CD4-positive, alpha-beta memory T cell (primary cell): ENCODE results near the gene NLRP5. TPM values are rescaled to one million over a fixed set of nuclear protein-coding genes. Genes with fewer than 3 reads are reported as not detected.
"Not testable (repeated sequence)": the region's sequence is repeated elsewhere in the genome, so short reads cannot be mapped to it uniquely, and the experiment has no call there.

Source experiments
- CTCF ChIA-PET: fragments of 350-600 bp; sonication (Branson Sonifier 250); formaldehyde crosslinking; loops from one replicate; lab custom pipeline; 2021; ENCODE audit warnings: inconsistent platforms; ENCODE audit not compliant: partially characterized antibody; lab: Charles Lee
- POLR2A ChIA-PET: fragments of 350-600 bp; sonication (Branson Sonifier 250); formaldehyde crosslinking; loops from one replicate; lab custom pipeline; 2021; ENCODE audit not compliant: partially characterized antibody; lab: Charles Lee
- DNase-seq, 5 donors: peaks; one replicate each; pipeline versions ENCODE4 v3.0.0 to v3.0.0-alpha.2; 2020 to 2022; ENCODE audit warnings: mixed read lengths in 1 of 5
- H3K27ac ChIP-seq: one replicate; pipeline ENCODE4 v1.7.0; 2013; ENCODE audit warnings: low read depth, low read length
- H3K27me3 ChIP-seq: 2 replicates; pipeline ENCODE4 v1.7.0; 2013; ENCODE audit warnings: mild to moderate bottlenecking, low read length, moderate library complexity; ENCODE audit not compliant: insufficient read depth
- H3K36me3 ChIP-seq: 2 replicates; pipeline ENCODE4 v1.7.0; 2013; ENCODE audit warnings: mild to moderate bottlenecking, low read length, moderate library complexity; ENCODE audit not compliant: insufficient read depth
- H3K4me1 ChIP-seq: 2 replicates; pipeline ENCODE4 v1.7.0; 2013; ENCODE audit warnings: mild to moderate bottlenecking, low read length, moderate library complexity; ENCODE audit not compliant: insufficient read depth
- H3K4me3 ChIP-seq, 2 donors: one replicate each; pipeline ENCODE4 v1.7.0; 2013; ENCODE audit warnings: low read length in 2 of 2, mild to moderate bottlenecking in 1 of 2
- H3K9me3 ChIP-seq, 2 donors: one replicate each; pipeline ENCODE4 v1.7.0; 2013; ENCODE audit warnings: low read length in 2 of 2, control low read depth in 1 of 2; ENCODE audit not compliant: control insufficient read depth in 1 of 2
- H3K27ac Mint-ChIP-seq, 7 donors: one replicate each; pipeline ENCODE4 v1.8.0; 2020 to 2021; ENCODE audit warnings: mixed read lengths in 7 of 7, mild to moderate bottlenecking in 6 of 7, inconsistent platforms in 3 of 7, moderate library complexity in 3 of 7
- H3K27me3 Mint-ChIP-seq, 2 donors: one replicate each; pipeline ENCODE4 v1.8.0; 2020 to 2021; ENCODE audit warnings: mixed read lengths in 2 of 2
- H3K36me3 Mint-ChIP-seq, 2 donors: one replicate each; pipeline ENCODE4 v1.8.0; 2020 to 2021; ENCODE audit warnings: mixed read lengths in 2 of 2, inconsistent platforms in 1 of 2, mild to moderate bottlenecking in 1 of 2
- H3K4me1 Mint-ChIP-seq, 4 donors: one replicate each; pipeline ENCODE4 v1.8.0; 2020 to 2021; ENCODE audit warnings: mixed read lengths in 4 of 4, mild to moderate bottlenecking in 1 of 4
- H3K4me3 Mint-ChIP-seq, 8 donors: one replicate each; pipeline ENCODE4 v1.8.0; 2020 to 2021; ENCODE audit warnings: mixed read lengths in 8 of 8, mild to moderate bottlenecking in 7 of 8, moderate library complexity in 6 of 8, inconsistent platforms in 3 of 8
- H3K9me3 Mint-ChIP-seq, 8 donors: one replicate each; pipeline ENCODE4 v1.8.0; 2020 to 2021; ENCODE audit warnings: mixed read lengths in 8 of 8, mild to moderate bottlenecking in 5 of 8, inconsistent platforms in 3 of 8, moderate library complexity in 1 of 8
- intact Hi-C: fragments of 100-400 bp; cut with micrococcal nuclease; formaldehyde crosslinking; loops from one replicate; pipeline ENCODE4 v1.15.1; 2023
- polyA plus RNA-seq, 2 donors: library from polyadenylated mRNA; unstranded; fragments of 300-500 nt; fragmentation: Illumina TruSeq; gene quantifications; one replicate each; pipeline ENCODE4 v1.2.3, GENCODE V29; 2021
- total RNA-seq, 2 experiments: library from RNA; stranded (reverse); gene quantifications; one replicate each; pipeline ENCODE4 v1.2.3, GENCODE V29; 2021

The NLRP5 gene
- total RNA-seq (not detected), polyA plus RNA-seq (not detected)

GRCh38 chr19:55986487-55986886 lies at the start of gene NLRP5:
Gene NLRP5, plus strand, starts transcription at chr19:55986775.
- no peaks in the 10 kb centered on the region for H3K36me3 ChIP-seq
- intact Hi-C loops: no loop called here
- H3K4me1 Mint-ChIP-seq: no peaks in the 10 kb centered on the region
- ChIA-PET CTCF (no interaction called here), POLR2A (no interaction called here)
- H3K4me3 ChIP-seq: no peak within 1 kb of the TSS
- peaks cover 0 to 16% (median 7%) of the 10 kb centered on the region in 8 donors for H3K9me3 Mint-ChIP-seq
- H3K27ac Mint-ChIP-seq: no peak within 1 kb of the TSS
- H3K27me3 ChIP-seq: no peaks in the 10 kb centered on the region
- no peak within 1 kb of the TSS for H3K4me3 Mint-ChIP-seq
- DNase-seq: no peak
- H3K36me3 Mint-ChIP-seq: no peaks in the 10 kb centered on the region
- no peak within 1 kb of the TSS for H3K27ac ChIP-seq
- no peaks in the 10 kb centered on the region for H3K9me3 ChIP-seq
- no peaks in the 10 kb centered on the region for H3K27me3 Mint-ChIP-seq
- H3K4me1 ChIP-seq: no peaks in the 10 kb centered on the region

- peaks cover 2 to 3% of the 10 kb centered on the region in 2 donors for H3K27me3 Mint-ChIP-seq
Measured at GRCh38 chr19:55939206-55939605, 47.4 kb upstream of the NLRP5 start.

DNA sequence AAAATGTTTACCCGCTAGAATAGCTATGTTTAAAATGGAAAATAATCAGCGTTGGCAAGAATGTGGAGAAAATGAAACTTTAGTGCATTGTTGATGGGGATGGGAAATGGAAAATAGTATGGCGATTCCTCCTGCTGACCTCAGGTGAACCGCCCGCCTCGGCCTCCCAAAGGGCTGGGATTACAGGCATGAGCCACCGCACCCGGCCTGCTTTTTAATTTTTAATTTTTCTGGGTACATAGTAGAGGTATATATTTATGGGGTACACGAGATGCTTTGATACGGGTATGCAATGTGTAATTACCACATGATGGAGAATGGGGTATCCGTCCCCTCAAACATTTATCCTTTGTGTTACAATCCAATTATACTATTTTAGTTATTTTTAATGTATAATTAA lies 46.3 kb upstream of the NLRP5 start:
- H3K36me3 ChIP-seq: no peaks in the 10 kb centered on the region
- H3K27me3 ChIP-seq: no peaks in the 10 kb centered on the region
- Mint-ChIP-seq H3K27me3 (peaks cover 2 to 3% of the 10 kb centered on the region in 2 donors), H3K9me3 (peaks cover 0 to 54% (median 10%) of the 10 kb centered on the region in 8 donors), H3K4me3 (no peak overlapping the region), H3K27ac (no peak overlapping the region), H3K4me1 (no peaks in the 10 kb centered on the region), H3K36me3 (no peaks in the 10 kb centered on the region)
- intact Hi-C loops: no loop called here
- DNase-seq: no peak
- ChIA-PET POLR2A (no interaction called here), CTCF (no interaction called here)
- H3K9me3 ChIP-seq: no peaks in the 10 kb centered on the region
- H3K4me3 ChIP-seq: no peak overlapping the region
- H3K4me1 ChIP-seq: no peaks in the 10 kb centered on the region
- no peak overlapping the region for H3K27ac ChIP-seq

More at GRCh38 chr19:55939206-55939605, 47.4 kb upstream of the NLRP5 start:
- Mint-ChIP-seq H3K4me1 (no peaks in the 10 kb centered on the region), H3K9me3 (peaks cover 0 to 63% (median 10%) of the 10 kb centered on the region in 8 donors), H3K4me3 (no peak overlapping the region), H3K27ac (no peak overlapping the region), H3K36me3 (no peaks in the 10 kb centered on the region)
- no peak for DNase-seq
- intact Hi-C loops: no loop called here
- no peak overlapping the region for H3K27ac ChIP-seq
- no peak overlapping the region for H3K4me3 ChIP-seq
- CTCF ChIA-PET: no interaction called here
- no peaks in the 10 kb centered on the region for H3K36me3 ChIP-seq
- H3K9me3 ChIP-seq: no peaks in the 10 kb centered on the region
- no peaks in the 10 kb centered on the region for H3K4me1 ChIP-seq
- H3K27me3 ChIP-seq: no peaks in the 10 kb centered on the region
- POLR2A ChIA-PET: no interaction called here

DNA sequence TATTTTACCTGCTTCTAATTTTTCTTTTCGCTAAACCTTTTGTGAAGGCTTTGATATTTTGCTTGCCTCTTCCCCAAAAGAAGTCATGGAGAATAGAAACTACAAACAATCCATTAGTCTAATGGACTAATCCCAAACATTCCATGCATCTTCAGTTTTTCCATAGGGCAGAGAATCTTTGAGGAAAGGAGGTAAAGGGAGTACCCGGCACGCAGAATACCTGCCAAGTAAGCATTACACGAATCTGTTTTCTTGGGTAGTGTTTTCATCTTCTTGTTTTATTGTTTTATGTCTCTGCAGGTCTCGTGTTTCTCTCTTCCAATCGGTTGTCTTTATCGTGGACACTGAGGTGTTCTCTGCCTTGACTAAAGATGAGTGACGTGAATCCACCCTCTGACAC lies 39.0 kb upstream of the NLRP5 start, which contains the start of gene NLRP8:
NLRP8 (plus strand) TSS at position 301 of the 400 bp plus-strand sequence.
- Histone ChIP-seq H3K27me3 (no peaks in the 10 kb centered on the region), H3K27ac (no peak within 1 kb of the TSS), H3K36me3 (no peaks in the 10 kb centered on the region), H3K4me1 (no peaks in the 10 kb centered on the region), H3K9me3 (no peaks in the 10 kb centered on the region), H3K4me3 (no peak within 1 kb of the TSS)
- H3K9me3 Mint-ChIP-seq: peaks cover 0 to 28% (median 11%) of the 10 kb centered on the region in 8 donors
- H3K27me3 Mint-ChIP-seq: peaks cover 3 to 8% of the 10 kb centered on the region in 2 donors
- no peaks in the 10 kb centered on the region for H3K4me1 Mint-ChIP-seq
- H3K4me3 Mint-ChIP-seq: no peak within 1 kb of the TSS
- DNase-seq: no peak
- H3K36me3 Mint-ChIP-seq: no peaks in the 10 kb centered on the region
- ChIA-PET POLR2A (no interaction called here), CTCF (no interaction called here)
- no peak within 1 kb of the TSS for H3K27ac Mint-ChIP-seq
- intact Hi-C loops: no loop called here

DNA sequence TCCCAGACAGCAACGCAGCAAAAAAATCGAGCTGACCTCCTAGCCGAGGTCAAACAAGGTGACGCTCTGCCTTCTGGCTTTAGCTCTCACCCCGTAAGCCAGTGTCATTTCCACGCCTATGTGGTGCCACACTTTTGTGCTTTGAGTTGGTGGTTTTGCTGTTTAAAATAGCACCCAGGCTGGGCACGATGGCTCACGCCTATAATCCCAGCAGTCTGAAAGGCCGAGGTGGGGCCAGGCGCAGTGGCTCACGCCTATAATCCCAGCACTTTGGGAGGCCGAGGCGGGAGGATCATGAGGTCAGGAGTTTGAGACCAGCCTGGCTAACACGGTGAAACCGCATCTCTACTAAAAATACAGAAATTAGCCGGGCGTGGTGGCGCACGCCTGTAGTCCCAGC lies 36.0 kb upstream of the NLRP5 start:
- H3K36me3 ChIP-seq, DNase-seq, H3K27ac ChIP-seq, H3K4me1 ChIP-seq, POLR2A ChIA-PET, H3K27me3 Mint-ChIP-seq, intact Hi-C loops, H3K36me3 Mint-ChIP-seq, H3K27me3 ChIP-seq, H3K9me3 ChIP-seq, H3K4me1 Mint-ChIP-seq, H3K4me3 Mint-ChIP-seq, H3K4me3 ChIP-seq, H3K27ac Mint-ChIP-seq, CTCF ChIA-PET: not testable (repeated sequence)
- peaks cover 0 to 21% (median 8%) of the 10 kb centered on the region in 8 donors for H3K9me3 Mint-ChIP-seq

GRCh38 chr19:55956431-55956830 lies 30.1 kb upstream of the NLRP5 start:
- Mint-ChIP-seq H3K9me3 (peaks cover 0 to 13% (median 0%) of the 10 kb centered on the region in 8 donors), H3K4me3 (no peak overlapping the region), H3K4me1 (no peaks in the 10 kb centered on the region), H3K36me3 (no peaks in the 10 kb centered on the region), H3K27me3 (peaks cover under 1 to 1% of the 10 kb centered on the region in 2 donors), H3K27ac (no peak overlapping the region)
- no peaks in the 10 kb centered on the region for H3K9me3 ChIP-seq
- POLR2A ChIA-PET: no interaction called here
- CTCF ChIA-PET: no interaction called here
- H3K4me3 ChIP-seq: no peak overlapping the region
- H3K27me3 ChIP-seq: no peaks in the 10 kb centered on the region
- no peak for DNase-seq
- no peak overlapping the region for H3K27ac ChIP-seq
- intact Hi-C loops: no loop called here
- H3K4me1 ChIP-seq: no peaks in the 10 kb centered on the region
- no peaks in the 10 kb centered on the region for H3K36me3 ChIP-seq

DNA sequence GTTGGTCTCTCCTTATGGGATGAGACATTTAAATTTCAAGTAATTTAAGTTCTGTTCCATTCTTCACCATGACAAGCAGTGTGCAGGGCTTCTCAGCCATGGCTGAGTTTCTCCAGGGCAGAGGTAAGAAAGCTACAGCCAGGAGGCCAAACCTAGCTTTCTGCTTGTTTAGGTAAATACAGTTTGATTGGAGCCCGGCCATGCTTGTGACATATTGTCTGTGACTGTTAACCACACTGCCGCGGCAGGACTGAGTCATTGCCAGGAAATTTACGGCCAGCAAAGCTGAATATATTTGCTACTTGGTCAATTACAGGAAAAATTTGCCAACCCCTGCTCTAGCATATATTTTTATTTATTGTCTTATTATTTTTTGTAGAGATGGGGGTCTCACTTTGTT lies 28.2 kb upstream of the NLRP5 start:
- no peak for DNase-seq
- Mint-ChIP-seq H3K4me3 (no peak overlapping the region), H3K27ac (no peak overlapping the region), H3K9me3 (peaks cover 0 to 10% (median 0%) of the 10 kb centered on the region in 8 donors), H3K36me3 (no peaks in the 10 kb centered on the region), H3K27me3 (no peaks in the 10 kb centered on the region), H3K4me1 (no peaks in the 10 kb centered on the region)
- ChIA-PET CTCF (no interaction called here), POLR2A (no interaction called here)
- H3K4me3 ChIP-seq: no peak overlapping the region
- no peaks in the 10 kb centered on the region for H3K27me3 ChIP-seq
- no peaks in the 10 kb centered on the region for H3K4me1 ChIP-seq
- intact Hi-C loops: no loop called here
- H3K9me3 ChIP-seq: no peaks in the 10 kb centered on the region
- H3K36me3 ChIP-seq: no peaks in the 10 kb centered on the region
- no peak overlapping the region for H3K27ac ChIP-seq
